Lower lobe of right lung (tissue), 2 donors: Measurements from ENCODE around the gene AQP11. TPM values are rescaled to one million over a fixed set of nuclear protein-coding genes. Genes with fewer than 3 reads are reported as not detected.

Source experiments
- ATAC-seq, 2 donors: fragments of 200-7000 bp; cut with Tn5 transposase; one replicate each; pipeline ENCODE4 v1.9.1; 2020 to 2022; ENCODE audit warnings: mild to moderate bottlenecking in 2 of 2, moderate library complexity in 2 of 2
- DNase-seq: peaks from one replicate; pipeline ENCODE4 v3.0.0-alpha.2; 2020
- H3K27ac ChIP-seq: fragments of 200-600 bp; one replicate; pipeline ENCODE4 v1.8.0; 2022
- H3K27me3 ChIP-seq: fragments of 200-600 bp; one replicate; pipeline ENCODE4 v1.8.0; 2022; ENCODE audit warnings: low read depth
- H3K36me3 ChIP-seq: fragments of 200-600 bp; one replicate; pipeline ENCODE4 v1.8.0; 2022; ENCODE audit warnings: mild to moderate bottlenecking
- H3K4me1 ChIP-seq: fragments of 200-600 bp; one replicate; pipeline ENCODE4 v1.8.0; 2022
- H3K4me3 ChIP-seq: fragments of 200-600 bp; one replicate; pipeline ENCODE4 v1.8.0; 2022; ENCODE audit warnings: mild to moderate bottlenecking
- H3K9me3 ChIP-seq: fragments of 200-600 bp; one replicate; pipeline ENCODE4 v1.8.0; 2022
- CTCF ChIP-seq: fragments of 200-600 bp; IDR thresholded peaks from one replicate; pipeline ENCODE4 v1.8.0; 2022; ENCODE audit warnings: antibody characterized with exemption, mild to moderate bottlenecking
- intact Hi-C: fragments of 100-400 bp; cut with DNase I; formaldehyde crosslinking; loops from one replicate; pipeline ENCODE4 v1.11.0; 2022
- total RNA-seq: library from RNA; stranded (reverse); fragmentation: NEBNext Ultra II Directional; extraction: Animal tissue kit (Norgen Biotek cat#: 25700); gene quantifications from one replicate; pipeline ENCODE4 v1.2.1, GENCODE V29; 2021
- donor health status: DM: no; HTN: yes; CAD: no; lungs with severe emphysema.

Gene AQP11
- total RNA-seq, 1 donor from 2014 or later, result 0.18 TPM

DNA sequence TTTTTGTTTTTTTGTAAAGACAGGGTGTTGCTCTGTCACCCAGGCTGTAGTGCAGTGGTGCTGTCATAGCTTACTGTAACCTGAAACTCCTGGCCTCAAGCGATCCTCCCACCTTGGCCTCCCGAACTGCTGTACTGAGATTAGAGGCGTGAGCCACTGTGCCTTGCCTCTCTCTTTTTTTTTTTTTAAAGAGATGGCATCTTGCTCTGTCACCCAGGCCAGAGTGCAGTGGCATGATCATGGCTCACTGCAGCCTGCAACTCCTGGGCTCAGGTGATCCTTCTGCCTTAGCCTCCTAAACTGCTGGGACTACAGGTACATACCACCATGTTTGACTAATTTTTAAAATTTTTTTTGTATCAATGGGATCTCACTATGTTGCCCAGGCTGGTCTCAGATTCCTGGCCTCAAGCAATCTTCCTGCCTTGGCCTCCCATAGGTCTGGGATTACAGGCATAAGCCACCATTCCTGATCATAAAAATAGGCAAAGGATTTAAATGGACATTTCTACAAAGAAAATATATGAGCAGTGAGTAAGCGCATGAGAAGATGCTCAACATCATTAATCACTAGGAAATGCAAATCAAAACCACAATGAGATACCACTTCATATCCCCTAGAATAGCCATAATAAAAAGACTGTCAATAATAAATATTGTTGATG lies 65.1 kb downstream of the AQP11 start:
- Histone ChIP-seq H3K4me3 (no peak overlapping the region), H3K27me3 (no peaks in the 10 kb centered on the region), H3K27ac (no peak overlapping the region), H3K4me1 (no peaks in the 10 kb centered on the region), H3K9me3 (no peaks in the 10 kb centered on the region), H3K36me3 (no peaks in the 10 kb centered on the region)
- no peak for ATAC-seq
- intact Hi-C loops, result no loop called here
- TF ChIP-seq CTCF, result no peak
- no peak for DNase-seq

- H3K27ac ChIP-seq, result no peak overlapping the region
- no peaks in the 10 kb centered on the region for H3K4me1 ChIP-seq
- H3K4me3 ChIP-seq, result no peak overlapping the region
- no peaks in the 10 kb centered on the region for H3K36me3 ChIP-seq
- ATAC-seq (peak in 1 of 2 donors; percentile 61), DNase-seq (no peak)
- H3K9me3 ChIP-seq, result no peaks in the 10 kb centered on the region
- intact Hi-C loops, result no loop called here
- TF ChIP-seq CTCF, result no peak
- no peaks in the 10 kb centered on the region for H3K27me3 ChIP-seq
Measured at GRCh38 chr11:77656362-77656761, 66.6 kb downstream of the AQP11 start.

- no peak for DNase-seq
- Histone ChIP-seq H3K9me3 (no peaks in the 10 kb centered on the region), H3K27me3 (no peaks in the 10 kb centered on the region), H3K4me1 (no peaks in the 10 kb centered on the region), H3K27ac (no peak overlapping the region), H3K36me3 (no peaks in the 10 kb centered on the region), H3K4me3 (no peak overlapping the region)
- no peak for TF ChIP-seq CTCF
- intact Hi-C loops, result no loop called here
- no peak for ATAC-seq
Measured at GRCh38 chr11:77658213-77659013, 68.7 kb downstream of the AQP11 start.

Other genes with a start within 250 kb of the AQP11 start
- 40.6 TPM for gene PAK1, start 115.9 kb upstream of the AQP11 start, total RNA-seq
- gene CLNS1A, start 47.8 kb downstream of the AQP11 start, total RNA-seq, result 72.6 TPM
- gene RSF1, start 230.8 kb downstream of the AQP11 start, total RNA-seq, result 59.6 TPM
- gene AAMDC, start 231.2 kb downstream of the AQP11 start, total RNA-seq, result 30.3 TPM